Subcutaneous abdominal adipose tissue (tissue), 5 donors: ENCODE results near the gene CDH7.

Experiments
- H3K27ac ChIP-seq: one replicate; pipeline ENCODE4 v1.7.0; 2013; ENCODE audit warnings: low read depth, mild to moderate bottlenecking, inconsistent platforms, low read length, moderate library complexity
- H3K27me3 ChIP-seq, 5 donors: one replicate each; pipeline ENCODE4 v1.7.0; 2013; ENCODE audit warnings: low read length in 5 of 5, inconsistent platforms in 1 of 5; ENCODE audit not compliant: control insufficient read depth in 5 of 5, insufficient read depth in 4 of 5
- H3K36me3 ChIP-seq, 5 donors: one replicate each; pipeline ENCODE4 v1.7.0; 2013; ENCODE audit warnings: low read length in 5 of 5; ENCODE audit not compliant: control insufficient read depth in 5 of 5, insufficient read depth in 5 of 5
- H3K4me1 ChIP-seq, 5 donors: one replicate each; pipeline ENCODE4 v1.7.0; 2013; ENCODE audit warnings: low read length in 5 of 5, mild to moderate bottlenecking in 3 of 5, moderate library complexity in 1 of 5; ENCODE audit not compliant: control insufficient read depth in 5 of 5, insufficient read depth in 5 of 5
- H3K4me3 ChIP-seq, 5 donors: one replicate each; pipeline ENCODE4 v1.7.0; 2013; ENCODE audit warnings: low read length in 5 of 5, low read depth in 1 of 5
- H3K9ac ChIP-seq, 5 donors: one replicate each; pipeline ENCODE4 v1.7.0; 2013; ENCODE audit warnings: low read length in 5 of 5, mild to moderate bottlenecking in 4 of 5, moderate library complexity in 3 of 5
- H3K9me3 ChIP-seq, 5 donors: one replicate each; pipeline ENCODE4 v1.7.0; 2013; ENCODE audit warnings: low read length in 5 of 5; ENCODE audit not compliant: control insufficient read depth in 5 of 5
- donor health status: healthy.
- donor health status: healthy.
- donor health status: healthy.
- donor health status: healthy.
- donor health status: healthy.

CDH7 gene, protein sequence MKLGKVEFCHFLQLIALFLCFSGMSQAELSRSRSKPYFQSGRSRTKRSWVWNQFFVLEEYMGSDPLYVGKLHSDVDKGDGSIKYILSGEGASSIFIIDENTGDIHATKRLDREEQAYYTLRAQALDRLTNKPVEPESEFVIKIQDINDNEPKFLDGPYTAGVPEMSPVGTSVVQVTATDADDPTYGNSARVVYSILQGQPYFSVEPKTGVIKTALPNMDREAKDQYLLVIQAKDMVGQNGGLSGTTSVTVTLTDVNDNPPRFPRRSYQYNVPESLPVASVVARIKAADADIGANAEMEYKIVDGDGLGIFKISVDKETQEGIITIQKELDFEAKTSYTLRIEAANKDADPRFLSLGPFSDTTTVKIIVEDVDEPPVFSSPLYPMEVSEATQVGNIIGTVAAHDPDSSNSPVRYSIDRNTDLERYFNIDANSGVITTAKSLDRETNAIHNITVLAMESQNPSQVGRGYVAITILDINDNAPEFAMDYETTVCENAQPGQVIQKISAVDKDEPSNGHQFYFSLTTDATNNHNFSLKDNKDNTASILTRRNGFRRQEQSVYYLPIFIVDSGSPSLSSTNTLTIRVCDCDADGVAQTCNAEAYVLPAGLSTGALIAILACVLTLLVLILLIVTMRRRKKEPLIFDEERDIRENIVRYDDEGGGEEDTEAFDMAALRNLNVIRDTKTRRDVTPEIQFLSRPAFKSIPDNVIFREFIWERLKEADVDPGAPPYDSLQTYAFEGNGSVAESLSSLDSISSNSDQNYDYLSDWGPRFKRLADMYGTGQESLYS

GRCh38 chr18:65750389-65751154, at the start of gene CDH7:
TSS of gene CDH7 (plus strand) at chr18:65751012. CDS start at chr18:65762843, 11,831 bp downstream.
- peak within 1 kb of the TSS in 4 of 5 donors; percentile 12 to 57 (median 26) for H3K4me3 ChIP-seq
- peaks cover 0 to 11% (median 9%) of the 10 kb centered on the region in 5 donors for H3K4me1 ChIP-seq
- H3K36me3 ChIP-seq, result no peaks in the 10 kb centered on the region
- no peak within 1 kb of the TSS for H3K9ac ChIP-seq
- no peak within 1 kb of the TSS for H3K27ac ChIP-seq
- H3K27me3 ChIP-seq, result peaks cover 15 to 26% (median 19%) of the 10 kb centered on the region in 5 donors
- no peaks in the 10 kb centered on the region for H3K9me3 ChIP-seq

- H3K9me3 ChIP-seq, result peaks cover 0 to 2% (median 0%) of the 10 kb centered on the region in 5 donors
- H3K4me1 ChIP-seq, result no peaks in the 10 kb centered on the region
Measured at GRCh38 chr18:65704046-65704445, 46.8 kb upstream of the CDH7 start.

GRCh38 chr18:65706646-65707045, 44.2 kb upstream of the CDH7 start:
- H3K4me1 ChIP-seq, result no peaks in the 10 kb centered on the region
- H3K4me3 ChIP-seq, result no peak overlapping the region
- H3K9me3 ChIP-seq, result peaks cover 0 to 2% (median 0%) of the 10 kb centered on the region in 5 donors
- no peak overlapping the region for H3K9ac ChIP-seq
- no peak overlapping the region for H3K27ac ChIP-seq
- no peaks in the 10 kb centered on the region for H3K27me3 ChIP-seq
- H3K36me3 ChIP-seq, result no peaks in the 10 kb centered on the region

More at GRCh38 chr18:65704046-65704445, 46.8 kb upstream of the CDH7 start:
- Histone ChIP-seq H3K9ac (no peak overlapping the region), H3K27ac (no peak overlapping the region), H3K4me3 (no peak overlapping the region), H3K36me3 (no peaks in the 10 kb centered on the region), H3K27me3 (no peaks in the 10 kb centered on the region)

- Histone ChIP-seq H3K36me3 (no peaks in the 10 kb centered on the region), H3K27ac (no peak overlapping the region), H3K4me1 (no peaks in the 10 kb centered on the region), H3K4me3 (no peak overlapping the region), H3K9ac (no peak overlapping the region), H3K27me3 (no peaks in the 10 kb centered on the region), H3K9me3 (peaks cover 0 to under 1% (median 0%) of the 10 kb centered on the region in 5 donors)
Measured at GRCh38 chr18:65711493-65711892, 39.3 kb upstream of the CDH7 start.

GRCh38 chr18:65721619-65722018, 29.2 kb upstream of the CDH7 start:
- H3K9ac ChIP-seq, result no peak overlapping the region
- peaks cover 0 to 7% (median 0%) of the 10 kb centered on the region in 5 donors for H3K4me1 ChIP-seq
- no peak overlapping the region for H3K27ac ChIP-seq
- no peaks in the 10 kb centered on the region for H3K36me3 ChIP-seq
- no peak overlapping the region for H3K4me3 ChIP-seq
- no peaks in the 10 kb centered on the region for H3K27me3 ChIP-seq
- H3K9me3 ChIP-seq, result peaks cover 0 to 2% (median 0%) of the 10 kb centered on the region in 5 donors

- Histone ChIP-seq H3K36me3 (no peaks in the 10 kb centered on the region), H3K9me3 (no peaks in the 10 kb centered on the region), H3K27ac (no peak overlapping the region), H3K4me1 (peaks cover 0 to 12% (median 0%) of the 10 kb centered on the region in 5 donors), H3K4me3 (no peak overlapping the region), H3K27me3 (no peaks in the 10 kb centered on the region), H3K9ac (no peak overlapping the region)
Measured at GRCh38 chr18:65725251-65726050, 25.4 kb upstream of the CDH7 start.

DNA sequence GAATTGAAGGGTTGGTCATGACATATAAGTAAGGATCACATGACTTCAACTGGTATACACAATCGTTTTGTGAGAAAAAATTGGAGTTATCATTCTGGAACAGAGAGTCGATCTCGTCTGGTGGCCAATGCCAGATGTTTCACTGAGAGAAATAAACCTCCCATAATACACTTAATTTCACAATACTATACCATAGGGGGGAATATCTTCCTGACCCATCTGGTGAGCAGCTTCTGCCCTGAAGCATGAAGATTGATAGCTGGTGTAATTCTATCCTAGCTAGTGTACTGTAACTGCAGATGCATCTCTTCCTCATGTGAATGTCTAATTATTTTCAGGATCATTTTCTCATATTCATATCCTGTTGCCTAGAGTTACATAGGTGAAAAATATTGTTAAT, 15.7 kb upstream of the CDH7 start:
- Histone ChIP-seq H3K4me1 (peaks cover 0 to 6% (median 0%) of the 10 kb centered on the region in 5 donors), H3K9ac (no peak overlapping the region), H3K27ac (no peak overlapping the region), H3K4me3 (no peak overlapping the region), H3K9me3 (no peaks in the 10 kb centered on the region), H3K27me3 (no peaks in the 10 kb centered on the region), H3K36me3 (no peaks in the 10 kb centered on the region)

DNA sequence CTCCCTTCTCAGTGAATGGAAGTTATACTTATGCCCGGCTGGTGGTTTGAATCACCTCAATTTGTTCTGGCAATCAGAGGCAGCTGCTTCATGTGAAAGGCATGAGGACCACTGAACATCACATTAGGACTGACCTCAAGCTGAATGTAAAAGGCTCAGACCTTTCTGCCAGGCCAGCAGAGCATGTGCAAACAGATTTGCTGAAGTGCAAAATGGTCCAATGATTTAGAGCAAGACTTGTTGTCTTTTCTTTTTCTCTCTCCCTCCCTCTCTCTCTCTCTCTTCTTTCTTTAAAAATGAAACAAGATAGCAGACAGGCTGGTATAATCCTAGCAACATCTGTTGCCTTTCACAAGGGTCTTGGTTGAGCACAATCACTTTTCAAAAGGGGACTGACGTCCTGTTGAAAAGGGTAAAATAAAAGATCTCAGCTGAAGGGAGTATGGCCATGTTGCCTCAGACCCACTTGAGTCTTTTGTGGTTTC, 13.3 kb upstream of the CDH7 start:
- Histone ChIP-seq H3K27me3 (no peaks in the 10 kb centered on the region), H3K9ac (no peak overlapping the region), H3K36me3 (no peaks in the 10 kb centered on the region), H3K27ac (no peak overlapping the region), H3K4me1 (no peaks in the 10 kb centered on the region), H3K4me3 (no peak overlapping the region), H3K9me3 (no peaks in the 10 kb centered on the region)

DNA sequence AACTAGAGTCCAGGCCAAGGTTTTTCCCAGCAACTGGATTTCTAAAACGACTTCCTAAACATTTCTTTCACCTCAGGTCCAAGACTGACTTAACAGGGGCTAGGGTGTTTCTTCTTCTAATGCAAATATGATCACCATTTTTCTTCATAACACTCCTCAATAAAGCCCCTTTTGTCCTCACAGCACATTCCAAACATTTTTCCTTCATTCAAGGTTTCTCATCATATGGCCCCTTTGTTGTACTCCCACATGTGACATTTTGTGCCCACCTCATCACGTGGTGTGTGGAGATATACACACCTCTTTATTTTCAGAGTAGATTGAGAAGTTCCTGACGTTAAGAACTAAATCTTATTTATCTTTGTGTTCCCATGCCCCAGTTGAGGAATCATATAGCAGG, 3.9 kb upstream of the CDH7 start:
- Histone ChIP-seq H3K4me3 (no peak overlapping the region), H3K4me1 (peaks cover 0 to 11% (median 9%) of the 10 kb centered on the region in 5 donors), H3K36me3 (no peaks in the 10 kb centered on the region), H3K27ac (no peak overlapping the region), H3K27me3 (peaks cover 15 to 25% (median 19%) of the 10 kb centered on the region in 5 donors), H3K9me3 (no peaks in the 10 kb centered on the region), H3K9ac (no peak overlapping the region)
